Ishikawa (cell line): Measurements from ENCODE around the gene DRC3.

ENCODE experiments used
- CEBPB ChIP-seq: IDR thresholded peaks from 2 replicates; pipeline ENCODE4 v1.6.1; 2012
- CREB1 ChIP-seq: IDR thresholded peaks from 2 replicates; pipeline ENCODE4 v1.6.1; 2012; ENCODE audit warnings: low read depth
- EGR1 ChIP-seq: IDR thresholded peaks from 2 replicates; pipeline ENCODE4 v1.6.1; 2012
- EP300 ChIP-seq: IDR thresholded peaks from 2 replicates; pipeline ENCODE4 v1.6.1; 2012; ENCODE audit warnings: borderline replicate concordance
- FOXM1 ChIP-seq: IDR thresholded peaks from 2 replicates; pipeline ENCODE4 v1.6.1; 2012; ENCODE audit warnings: low read depth, borderline replicate concordance
- MAX ChIP-seq: IDR thresholded peaks from 2 replicates; pipeline ENCODE4 v1.6.1; 2012
- NFIC ChIP-seq: IDR thresholded peaks from 2 replicates; pipeline ENCODE4 v1.6.1; 2012
- RAD21 ChIP-seq: IDR thresholded peaks from 2 replicates; pipeline ENCODE4 v1.6.1; 2012; ENCODE audit warnings: low read depth
- REST ChIP-seq: IDR thresholded peaks from 2 replicates; pipeline ENCODE4 v1.6.1; 2012; ENCODE audit warnings: low read depth, mild to moderate bottlenecking
- TAF1 ChIP-seq: IDR thresholded peaks from 2 replicates; pipeline ENCODE4 v1.6.1; 2012; ENCODE audit warnings: low read depth, mild to moderate bottlenecking
- TCF12 ChIP-seq: IDR thresholded peaks from 2 replicates; pipeline ENCODE4 v1.6.1; 2012; ENCODE audit warnings: low read depth
- TEAD4 ChIP-seq: IDR thresholded peaks from 2 replicates; pipeline ENCODE4 v1.6.1; 2012
- USF1 ChIP-seq: IDR thresholded peaks from 2 replicates; pipeline ENCODE4 v1.6.1; 2012
- YY1 ChIP-seq: IDR thresholded peaks from 2 replicates; pipeline ENCODE4 v1.6.1; 2012; ENCODE audit warnings: low read depth
- ZBTB7A ChIP-seq: IDR thresholded peaks from 2 replicates; pipeline ENCODE4 v1.6.1; 2012; ENCODE audit warnings: low read depth

DRC3 gene

GRCh38 chr17:18042983-18043382 is 70.3 kb downstream of the DRC3 start:
- TF ChIP-seq TAF1 = no peak
- TF ChIP-seq EGR1 = no peak
- no peak for TF ChIP-seq YY1
- no peak for TF ChIP-seq TCF12
- no peak for TF ChIP-seq CEBPB
- no peak for TF ChIP-seq USF1
- TF ChIP-seq RAD21 = no peak
- TF ChIP-seq TEAD4 = no peak
- no peak for TF ChIP-seq REST
- TF ChIP-seq CREB1 = no peak
- TF ChIP-seq FOXM1 = no peak
- no peak for TF ChIP-seq MAX
- TF ChIP-seq NFIC = no peak
- no peak for TF ChIP-seq ZBTB7A
- TF ChIP-seq EP300 = no peak

- TF ChIP-seq RAD21 = peak; percentile 45; the same call in 1 of the 2 replicates
- no peak for TF ChIP-seq NFIC
- no peak for TF ChIP-seq ZBTB7A
- TF ChIP-seq CREB1 = no peak
These were observed 70.8 kb downstream of the DRC3 start for GRCh38 chr17:18043491-18043890.

GRCh38 chr17:18044609-18045008 is 71.9 kb downstream of the DRC3 start:
- TF ChIP-seq NFIC = no peak
- TF ChIP-seq ZBTB7A = no peak
- no peak for TF ChIP-seq CREB1
- TF ChIP-seq MAX = no peak
- no peak for TF ChIP-seq REST
- TF ChIP-seq EGR1 = no peak
- TF ChIP-seq YY1 = no peak
- no peak for TF ChIP-seq RAD21
- TF ChIP-seq CEBPB = no peak
- no peak for TF ChIP-seq TAF1
- no peak for TF ChIP-seq TCF12
- no peak for TF ChIP-seq EP300
- TF ChIP-seq TEAD4 = no peak

GRCh38 chr17:18045691-18046350 is 73.2 kb downstream of the DRC3 start:
- TF ChIP-seq NFIC (no peak), TEAD4 (no peak), RAD21 (no peak), CREB1 (no peak)

GRCh38 chr17:18055597-18055996 is 82.9 kb downstream of the DRC3 start:
- TF ChIP-seq TCF12 = no peak
- TF ChIP-seq TAF1 = no peak
- TF ChIP-seq MAX = no peak
- no peak for TF ChIP-seq REST
- no peak for TF ChIP-seq YY1
- no peak for TF ChIP-seq TEAD4
- no peak for TF ChIP-seq USF1
- TF ChIP-seq ZBTB7A = no peak
- no peak for TF ChIP-seq CREB1
